GM08714 (cell line): ENCODE results near the gene RAET1G.
"Not testable (repeated sequence)": the region's sequence is repeated elsewhere in the genome, so short reads cannot be mapped to it uniquely, and the experiment has no call there.

Experiments used
- H3K4me3 ChIP-seq: fragments of 200-500 bp; sonication (Bioruptor generic); 2 replicates; pipeline ENCODE4 v1.5.1; 2014; ENCODE audit warnings: mild to moderate bottlenecking, low read length, inconsistent platforms
- ZNF274 ChIP-seq: IDR thresholded peaks from 2 replicates; pipeline ENCODE4 v1.6.1; 2012; ENCODE audit warnings: mild to moderate bottlenecking, low read depth, low read length

The RAET1G gene

GRCh38 chr6:149903938-149904611, 18.8 kb downstream of the RAET1G start:
- TF ChIP-seq ZNF274, result no peak
- H3K4me3 ChIP-seq, result no peak overlapping the region

- no peak for TF ChIP-seq ZNF274
Observed at GRCh38 chr6:149901444-149902140, 21.3 kb downstream of the RAET1G start.

GRCh38 chr6:149900620-149901443, 22.1 kb downstream of the RAET1G start:
- no peak overlapping the region for H3K4me3 ChIP-seq
- no peak for TF ChIP-seq ZNF274

More at GRCh38 chr6:149901444-149902140, 21.3 kb downstream of the RAET1G start:
- no peak overlapping the region for H3K4me3 ChIP-seq

GRCh38 chr6:149899926-149900619, 22.8 kb downstream of the RAET1G start:
- no peak overlapping the region for H3K4me3 ChIP-seq
- no peak for TF ChIP-seq ZNF274

GRCh38 chr6:149899486-149899885, 23.4 kb downstream of the RAET1G start:
- TF ChIP-seq ZNF274, result no peak
- H3K4me3 ChIP-seq, result no peak overlapping the region

- no peak overlapping the region for H3K4me3 ChIP-seq
- no peak for TF ChIP-seq ZNF274
Observed at GRCh38 chr6:149898966-149899365, 24.0 kb downstream of the RAET1G start.

- no peak for TF ChIP-seq ZNF274
- no peak within 1 kb of the TSS for H3K4me3 ChIP-seq
Observed at GRCh38 chr6:149897855-149898744, 24.8 kb downstream of the RAET1G start, which contains the start of gene RAET1E. RAET1E (minus strand) TSS chr6:149898113; CDS start chr6:149890901, 7,212 bp downstream.

GRCh38 chr6:149897015-149897697, 25.8 kb downstream of the RAET1G start:
- no peak for TF ChIP-seq ZNF274
- no peak overlapping the region for H3K4me3 ChIP-seq

- H3K4me3 ChIP-seq, result no peak overlapping the region
- no peak for TF ChIP-seq ZNF274
Observed at GRCh38 chr6:149896491-149896890, 26.4 kb downstream of the RAET1G start.

GRCh38 chr6:149895833-149896271, 27.1 kb downstream of the RAET1G start:
- no peak for TF ChIP-seq ZNF274
- H3K4me3 ChIP-seq, result no peak overlapping the region

- TF ChIP-seq ZNF274, result no peak
- H3K4me3 ChIP-seq, result no peak overlapping the region
Observed at GRCh38 chr6:149895048-149895590, 27.8 kb downstream of the RAET1G start.

- H3K4me3 ChIP-seq, result not testable (repeated sequence)
Observed at GRCh38 chr6:149891864-149892263, 31.1 kb downstream of the RAET1G start.
